ENCODE measurements around the gene RBM4B. TPM values are rescaled to one million over a fixed set of nuclear protein-coding genes. Genes with fewer than 3 reads are reported as not detected.

Gene RBM4B, protein sequence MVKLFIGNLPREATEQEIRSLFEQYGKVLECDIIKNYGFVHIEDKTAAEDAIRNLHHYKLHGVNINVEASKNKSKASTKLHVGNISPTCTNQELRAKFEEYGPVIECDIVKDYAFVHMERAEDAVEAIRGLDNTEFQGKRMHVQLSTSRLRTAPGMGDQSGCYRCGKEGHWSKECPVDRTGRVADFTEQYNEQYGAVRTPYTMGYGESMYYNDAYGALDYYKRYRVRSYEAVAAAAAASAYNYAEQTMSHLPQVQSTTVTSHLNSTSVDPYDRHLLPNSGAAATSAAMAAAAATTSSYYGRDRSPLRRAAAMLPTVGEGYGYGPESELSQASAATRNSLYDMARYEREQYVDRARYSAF
- total RNA-seq = 10 to 100 TPM; 17.4 to 20.0 TPM

DNA sequence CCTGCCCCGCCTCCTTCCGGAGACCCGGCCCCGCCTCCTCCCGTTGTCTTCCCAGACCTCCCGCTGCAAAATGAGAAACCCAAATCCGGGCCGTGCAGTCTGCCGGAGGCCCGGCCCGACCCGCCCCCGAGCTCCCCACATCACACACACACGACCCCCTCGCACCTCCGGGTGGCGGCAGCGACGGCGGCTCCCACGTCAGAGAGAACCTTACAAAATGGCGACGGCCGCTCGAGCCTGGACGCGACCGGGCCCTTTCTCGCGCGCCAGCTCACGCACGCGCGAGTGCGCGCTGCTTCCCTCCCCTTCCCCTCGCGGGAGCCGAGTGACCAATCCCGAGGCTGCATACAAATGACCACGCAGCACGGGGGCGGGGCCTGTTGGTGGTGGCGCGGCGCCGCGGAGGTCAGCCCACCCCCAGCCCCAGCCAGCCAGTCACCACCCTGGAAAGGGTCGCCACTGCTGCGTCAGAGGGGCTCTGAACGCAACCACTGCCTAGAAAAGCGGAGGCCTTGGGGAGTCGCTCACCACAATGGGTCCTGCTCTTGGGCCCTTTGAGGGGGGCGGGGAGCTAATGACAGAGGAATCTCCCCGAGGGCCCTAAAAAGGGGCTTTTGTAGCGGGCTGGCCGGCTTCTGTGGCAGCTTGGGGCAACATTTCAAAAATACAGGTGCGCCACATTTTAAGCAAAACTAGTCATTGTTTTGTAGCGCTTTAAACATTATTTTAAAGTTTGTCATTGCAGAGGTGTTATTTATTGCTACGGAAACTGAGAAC lies at the start of gene RBM4B:
TSS of gene RBM4B (minus strand) at position 289 of the 777 bp plus-strand sequence. CDS start 808 bp downstream, outside the sequence.

GRCh38 chr11:66638177-66639065 lies 39.3 kb downstream of the RBM4B start, which contains the start of gene RBM4:
Gene RBM4 (plus strand): TSS chr11:66638703. CDS start chr11:66639712, 1,009 bp downstream.

GRCh38 chr11:66616379-66617154 lies 61.1 kb downstream of the RBM4B start, which contains the start of gene RBM14:
Gene RBM14 (plus strand): TSS chr11:66616630. CDS start chr11:66616721, 91 bp downstream.

Other genes starting within 250 kb of the RBM4B start
- gene MRPL11, start 239.0 kb downstream of the RBM4B start, total RNA-seq = 10 to 100 TPM; 53.0 to 57.4 TPM
- 1 to 10 TPM; 7.5 to 9.5 TPM for gene PELI3, start 211.0 kb downstream of the RBM4B start, total RNA-seq
- 10 to 100 TPM; 61.8 to 62.5 TPM for gene DPP3, start 197.5 kb downstream of the RBM4B start, total RNA-seq
- gene BBS1, start 167.3 kb downstream of the RBM4B start, total RNA-seq = 10 to 100 TPM; 14.8 to 16.2 TPM
- 10 to 100 TPM; 17.0 to 18.0 TPM for gene ZDHHC24, start 131.8 kb downstream of the RBM4B start, total RNA-seq
- under 1 TPM in 1 of 2 experiments, not detected in 1; 0.05 TPM for gene ACTN3, start 131.0 kb downstream of the RBM4B start, total RNA-seq
- gene CTSF, start 109.3 kb downstream of the RBM4B start, total RNA-seq = 1 to 10 TPM; 4.4 to 4.5 TPM
- gene CCDC87, start 84.8 kb downstream of the RBM4B start, total RNA-seq = under 1 TPM in 1 of 2 experiments, not detected in 1; 0.07 TPM
- 10 to 100 TPM; 36.7 to 40.0 TPM for gene CCS, start 84.7 kb downstream of the RBM4B start, total RNA-seq
- 100 to 1,000 TPM; 112 to 125 TPM for gene RBM14, start 61.3 kb downstream of the RBM4B start, total RNA-seq
- gene RBM4, start 39.2 kb downstream of the RBM4B start, total RNA-seq = 100 to 1,000 TPM; 123 to 132 TPM
- under 1 TPM; 0.05 to 0.08 TPM for gene SPTBN2, start 51.3 kb upstream of the RBM4B start, total RNA-seq
- 10 to 100 TPM; 17.4 to 21.5 TPM for gene RCE1, start 165.6 kb upstream of the RBM4B start, total RNA-seq
- 10 to 100 TPM; 18.4 to 19.1 TPM for gene LRFN4, start 179.2 kb upstream of the RBM4B start, total RNA-seq

Data from activated naive CD4-positive, alpha-beta T cell treated with anti-CD3 and anti-CD28 coated beads, Interleukin-2, amount 10 ng/mL, durations not matched to agents 5 hours and 36 hours (primary cell).